Measurements from ENCODE around the gene ATP5PD. TPM values are rescaled to one million over a fixed set of nuclear protein-coding genes. Genes with fewer than 3 reads are reported as not detected.

The ATP5PD gene
- total RNA-seq: 100 to 1,000 TPM; 171 to 241 (median 220) TPM

DNA sequence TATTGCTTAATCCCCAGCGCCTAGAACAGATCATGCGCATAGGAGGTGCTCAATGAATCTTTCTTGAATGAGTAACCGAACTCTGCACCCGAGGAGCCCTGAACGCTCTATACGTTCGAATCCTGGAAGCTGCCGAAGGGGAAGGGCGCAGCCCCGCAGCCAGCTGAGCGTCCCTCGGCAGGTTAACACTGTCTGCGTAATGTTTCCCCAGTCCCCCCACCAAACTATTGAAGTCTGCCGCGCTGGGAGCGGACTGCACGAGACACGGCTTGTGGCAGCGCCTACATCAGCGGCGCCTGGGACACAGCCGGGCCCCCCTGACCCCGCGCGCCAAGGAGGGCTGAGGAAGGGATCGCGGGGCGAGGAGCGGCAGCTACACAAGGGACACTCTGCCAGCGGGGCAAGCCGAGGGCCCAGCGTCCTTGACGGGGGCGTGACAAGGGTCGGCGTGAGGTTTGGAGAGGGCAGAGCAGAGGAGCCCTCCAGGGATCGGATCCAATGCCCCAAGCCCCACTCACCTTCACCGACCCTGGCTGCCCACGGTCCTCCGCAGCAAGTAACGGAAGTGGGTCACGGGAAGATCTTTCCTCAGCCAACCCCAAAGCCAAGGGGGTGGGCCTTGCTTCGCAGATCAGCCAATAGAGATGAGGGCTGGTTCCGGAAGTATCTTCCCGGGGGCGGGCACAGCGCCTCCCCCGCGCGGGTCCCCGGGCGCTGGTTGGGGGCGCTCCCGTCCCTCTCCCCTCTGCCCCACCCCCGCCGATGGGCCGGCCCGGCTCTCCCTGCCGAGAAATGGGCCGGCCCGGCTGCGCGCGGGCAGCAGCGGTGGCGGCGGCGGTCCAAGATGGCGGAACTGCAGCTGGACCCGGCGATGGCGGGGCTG lies at the start of gene ATP5PD, which contains the start of gene KCTD2:
TSS of gene ATP5PD (minus strand) at position 563 of the 883 bp plus-strand sequence. CDS start 4,319 bp downstream, outside the sequence.
TSS of gene KCTD2 (plus strand) at position 819 of the 883 bp plus-strand sequence. CDS start at position 845, 26 bp downstream.
- 1% methylated on average over 44 to 52 of the region's 72 CpGs for WGBS, 2 donors
- Histone ChIP-seq H3K9me3 (no peaks in the 10 kb centered on the region), H3K27me3 (no peaks in the 10 kb centered on the region), H3K36me3 (peaks cover 0 to 19% (median under 1%) of the 10 kb centered on the region in 3 donors), H3K27ac (peak within 1 kb of the TSS; percentile 90 to 98 (median 92)), H3K4me1 (peaks cover 0 to 37% (median 21%) of the 10 kb centered on the region in 4 donors), H3K4me3 (peak within 1 kb of the TSS; percentile 65 to 98 (median 78))
- TF ChIP-seq, protein P1, sequence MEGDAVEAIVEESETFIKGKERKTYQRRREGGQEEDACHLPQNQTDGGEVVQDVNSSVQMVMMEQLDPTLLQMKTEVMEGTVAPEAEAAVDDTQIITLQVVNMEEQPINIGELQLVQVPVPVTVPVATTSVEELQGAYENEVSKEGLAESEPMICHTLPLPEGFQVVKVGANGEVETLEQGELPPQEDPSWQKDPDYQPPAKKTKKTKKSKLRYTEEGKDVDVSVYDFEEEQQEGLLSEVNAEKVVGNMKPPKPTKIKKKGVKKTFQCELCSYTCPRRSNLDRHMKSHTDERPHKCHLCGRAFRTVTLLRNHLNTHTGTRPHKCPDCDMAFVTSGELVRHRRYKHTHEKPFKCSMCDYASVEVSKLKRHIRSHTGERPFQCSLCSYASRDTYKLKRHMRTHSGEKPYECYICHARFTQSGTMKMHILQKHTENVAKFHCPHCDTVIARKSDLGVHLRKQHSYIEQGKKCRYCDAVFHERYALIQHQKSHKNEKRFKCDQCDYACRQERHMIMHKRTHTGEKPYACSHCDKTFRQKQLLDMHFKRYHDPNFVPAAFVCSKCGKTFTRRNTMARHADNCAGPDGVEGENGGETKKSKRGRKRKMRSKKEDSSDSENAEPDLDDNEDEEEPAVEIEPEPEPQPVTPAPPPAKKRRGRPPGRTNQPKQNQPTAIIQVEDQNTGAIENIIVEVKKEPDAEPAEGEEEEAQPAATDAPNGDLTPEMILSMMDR (IDR thresholded peaks at IDR 0.05): peak in 2 of 5 experiments; percentile 16 to 27
- TF ChIP-seq EP300 (IDR thresholded peaks at IDR 0.05) (peak; percentile 47 to 98), POLR2A (IDR thresholded peaks at IDR 0.05) (peak; percentile 88 to 90)
- DNase-seq (ENCODE audit: low spot score in 2 of 2): peak; percentile 91 to 92

DNA sequence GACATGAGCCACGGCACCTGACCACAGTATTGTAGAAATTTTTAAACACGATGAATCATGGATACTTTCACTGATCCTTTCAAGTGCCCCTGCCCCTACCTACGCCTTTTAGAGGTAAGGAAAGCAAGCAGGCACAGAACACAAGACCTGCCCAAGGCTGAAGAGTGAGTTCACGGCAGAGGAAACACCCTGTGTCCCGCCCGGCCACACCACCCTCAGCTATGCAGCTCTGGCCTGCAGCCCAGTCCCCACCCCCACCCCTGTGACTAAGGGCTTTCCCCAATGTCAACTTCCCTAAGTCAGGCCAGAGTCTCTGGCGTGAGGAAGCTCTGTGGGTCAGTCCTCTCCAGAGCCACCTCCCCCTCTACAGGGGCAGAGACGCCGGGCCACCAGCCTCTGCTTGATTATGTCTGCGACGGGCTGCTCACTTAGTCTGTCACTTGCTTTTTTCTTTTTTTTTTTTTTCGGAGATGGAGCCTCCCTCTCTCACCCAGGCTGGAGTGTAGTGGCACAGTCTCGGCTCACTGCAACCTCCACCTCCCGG lies 49.4 kb upstream of the ATP5PD start:
- H3K4me3 ChIP-seq: no peak overlapping the region
- H3K27ac ChIP-seq: peak overlapping the region in 3 of 4 donors; percentile 33 to 71 (median 56)
- 38 to 42% methylated on average over 14 of the region's 14 CpGs for WGBS, 2 donors
- H3K36me3 ChIP-seq: peaks cover 0 to 26% (median 0%) of the 10 kb centered on the region in 3 donors
- H3K9me3 ChIP-seq: no peaks in the 10 kb centered on the region
- TF ChIP-seq POLR2A (IDR thresholded peaks at IDR 0.05) (no peak), EP300 (IDR thresholded peaks at IDR 0.05) (peak in 1 of 2 donors; percentile 45)
- TF ChIP-seq, protein P1 (IDR thresholded peaks at IDR 0.05): no peak
- no peaks in the 10 kb centered on the region for H3K27me3 ChIP-seq
- H3K4me1 ChIP-seq: peaks cover 0 to 44% (median 27%) of the 10 kb centered on the region in 4 donors
- peak in 1 of 2 donors; percentile 37 for DNase-seq (ENCODE audit: low spot score in 2 of 2)

DNA sequence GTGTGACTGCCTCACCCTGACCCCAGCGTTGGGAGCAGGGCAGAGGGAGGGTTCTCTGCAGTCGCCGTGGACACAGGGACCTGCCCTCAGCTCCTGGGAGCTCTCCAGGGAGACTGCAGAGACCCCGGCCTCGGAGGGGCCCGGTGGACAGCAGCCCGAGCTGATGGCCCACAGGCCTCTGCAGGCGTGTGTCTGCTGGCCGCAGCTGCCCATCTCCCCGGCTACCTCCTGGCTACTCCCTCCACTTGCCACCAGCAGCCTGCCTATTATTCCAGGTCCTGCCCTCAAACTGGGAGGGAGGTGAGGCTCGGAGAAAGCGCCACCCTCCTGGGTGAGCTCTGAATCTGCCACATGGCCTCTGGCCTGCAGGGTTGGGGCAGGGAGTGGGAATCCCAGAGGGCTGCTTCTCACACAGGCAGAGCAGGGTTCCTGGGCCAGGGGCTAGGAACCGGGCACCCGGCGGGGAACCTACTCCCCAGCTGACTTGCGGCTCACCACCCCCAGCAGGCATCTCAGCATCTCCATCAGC lies 48.2 kb upstream of the ATP5PD start:
- Histone ChIP-seq H3K27me3 (no peaks in the 10 kb centered on the region), H3K36me3 (peaks cover 0 to 18% (median 0%) of the 10 kb centered on the region in 3 donors), H3K9me3 (no peaks in the 10 kb centered on the region), H3K4me3 (no peak overlapping the region), H3K27ac (peak overlapping the region in 1 of 4 donors; percentile 25), H3K4me1 (peaks cover 0 to 52% (median 34%) of the 10 kb centered on the region in 4 donors)
- no peak for DNase-seq (ENCODE audit: low spot score in 2 of 2)
- 66 to 82% methylated on average over 13 to 16 of the region's 16 CpGs for whole genome bisulfite sequencing, 2 donors
- TF ChIP-seq EP300 (IDR thresholded peaks at IDR 0.05) (no peak), POLR2A (IDR thresholded peaks at IDR 0.05) (no peak)
- TF ChIP-seq, protein P1 (IDR thresholded peaks at IDR 0.05): no peak

DNA sequence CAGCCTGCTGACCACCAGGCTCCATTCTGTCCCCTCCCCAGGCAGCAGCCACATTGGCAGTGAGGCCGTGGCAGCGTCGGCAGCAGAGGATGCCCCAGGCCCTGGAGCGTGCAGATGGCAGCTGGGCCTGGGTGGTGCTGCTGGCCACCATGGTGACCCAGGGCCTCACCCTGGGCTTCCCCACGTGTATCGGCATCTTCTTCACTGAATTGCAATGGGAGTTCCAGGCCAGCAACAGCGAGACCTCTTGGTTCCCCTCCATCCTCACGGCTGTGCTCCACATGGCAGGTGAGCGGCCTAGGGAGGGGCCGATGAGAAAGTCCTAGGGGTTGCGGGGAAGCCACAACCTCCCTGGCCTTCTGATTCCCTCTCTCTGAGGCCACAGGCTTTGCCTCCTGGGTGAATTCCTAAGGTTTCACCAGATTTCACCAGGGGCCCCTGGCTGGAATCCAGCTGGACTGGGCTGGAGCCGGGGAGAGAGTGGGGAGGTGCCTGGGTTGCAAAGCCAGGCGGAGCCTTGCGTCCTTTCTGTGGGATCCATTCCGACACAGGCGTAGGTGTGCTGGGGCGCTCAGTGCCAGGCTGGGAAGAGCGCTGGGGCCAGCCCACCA lies 46.9 kb upstream of the ATP5PD start:
- H3K27me3 ChIP-seq: no peaks in the 10 kb centered on the region
- WGBS, 2 donors: 82% methylated on average over 10 to 15 of the region's 18 CpGs
- TF ChIP-seq EP300 (IDR thresholded peaks at IDR 0.05) (no peak), POLR2A (IDR thresholded peaks at IDR 0.05) (no peak)
- TF ChIP-seq, protein P1 (IDR thresholded peaks at IDR 0.05): no peak
- H3K9me3 ChIP-seq: no peaks in the 10 kb centered on the region
- no peak overlapping the region for H3K4me3 ChIP-seq
- no peak for DNase-seq (ENCODE audit: low spot score in 2 of 2)
- H3K36me3 ChIP-seq: peaks cover 0 to 7% (median 0%) of the 10 kb centered on the region in 3 donors
- H3K4me1 ChIP-seq: peaks cover 0 to 60% (median 43%) of the 10 kb centered on the region in 4 donors
- H3K27ac ChIP-seq: peak overlapping the region in 3 of 4 donors; percentile 68 to 81 (median 76)
